ENCODE results near the gene PHYKPL. TPM values are rescaled to one million over a fixed set of nuclear protein-coding genes. Genes with fewer than 3 reads are reported as not detected.

Gene PHYKPL
- total and polyA plus RNA-seq, 2 of the 4 experiments (the other 2 are of a cell fraction), result 10.0 to 24.5 TPM

GRCh38 chr5:178228609-178229008 is 4.0 kb downstream of the PHYKPL start:
- 90% methylated on average over 9 of the region's 11 CpGs; no CpG with 5 or more reads in 1 of the 2 experiments for WGBS, 2 experiments (ENCODE audit: extremely low coverage in 2 of 2, insufficient read length in 1 of 2)
- intact Hi-C loops (cut with micrococcal nuclease), result no loop called here
- CTCF ChIA-PET, result no interaction called here
- Histone ChIP-seq H2BK120ac (ENCODE audit: low read depth, low read length) (no peak overlapping the region), H3K9ac (ENCODE audit: low read depth, low read length) (no peak overlapping the region), H2BK5ac (ENCODE audit: low read depth, low read length, poor library complexity, severe bottlenecking) (no peak overlapping the region), H3K4ac (ENCODE audit: low read depth, low read length) (no peak overlapping the region), H3K56ac (ENCODE audit: extremely low read depth, insufficient read depth, low read length) (no peak overlapping the region), H2AFZ (replicated peaks; ENCODE audit: low read length, poor library complexity) (no peak overlapping the region), H2BK20ac (ENCODE audit: low read depth, low read length) (no peak overlapping the region), H3K4me2 (ENCODE audit: low read depth, low read length) (no peak overlapping the region), H3K9me1 (ENCODE audit: insufficient read depth, low read length) (peaks cover 24% of the 10 kb centered on the region), H4K8ac (ENCODE audit: low read depth in 2 of 2, low read length in 2 of 2) (no peak overlapping the region), H3K79me1 (ENCODE audit: low read depth in 1 of 2, low read length in 2 of 2) (peaks cover 21 to 69% of the 10 kb centered on the region in 2 experiments), H3K18ac (ENCODE audit: low read depth, low read length) (no peak overlapping the region), H2AK9ac (replicated peaks; ENCODE audit: low read depth, low read length, poor library complexity) (peak overlapping the region; percentile 51), H4K91ac (ENCODE audit: insufficient read depth, low read depth, low read length) (no peak overlapping the region), H3K36me3 (ENCODE audit: control insufficient read depth, insufficient read depth, low read length) (peaks cover 43% of the 10 kb centered on the region), H3K27me3 (ENCODE audit: control insufficient read depth, insufficient read depth, low read length) (no peaks in the 10 kb centered on the region), H3K9me3 (ENCODE audit: control insufficient read depth, insufficient read depth, low read length) (0 out of 2 replicates have a peak, but pooled peaks cover 2% of the 10 kb centered on the region), H3K23ac (ENCODE audit: low read depth, low read length) (no peak overlapping the region), H2BK15ac (ENCODE audit: low read depth, low read length) (no peak overlapping the region), H3K4me3 (ENCODE audit: insufficient read depth, low read depth, low read length) (no peak overlapping the region), H2AK5ac (ENCODE audit: low read depth, low read length) (no peak overlapping the region), H3K14ac (replicated peaks; ENCODE audit: low read depth, low read length) (no peak overlapping the region), H3K4me1 (ENCODE audit: control insufficient read depth, insufficient read depth, low read length) (peaks cover 9% of the 10 kb centered on the region), H4K20me1 (ENCODE audit: insufficient read depth, low read length) (peaks cover 6% of the 10 kb centered on the region; the same call in 1 of the 2 replicates), H3K27ac (ENCODE audit: insufficient read depth, low read length) (no peak overlapping the region), H4K5ac (ENCODE audit: low read depth, low read length) (no peak overlapping the region)
- dilution Hi-C loops (cut with HindIII; ENCODE audit: low sequenced_read_pairs, unreplicated experiment), result no loop called here
- ATAC-seq (ENCODE audit: low read depth) (no peak), DNase-seq (no peak)
- POLR2A ChIA-PET (ENCODE audit: unreplicated experiment), result no interaction called here
- BruUV-seq (replicated peaks), result no TSS peak
- TF ChIP-seq CHD1 (IDR thresholded peaks at IDR 0.05; ENCODE audit: low read depth, low read length), result no peak
- no peak for TF ChIP-seq RFX5 (IDR thresholded peaks at IDR 0.05; ENCODE audit: low read depth, low read length)
- TF ChIP-seq RAD21 (IDR thresholded peaks at IDR 0.05; ENCODE audit: low read length), result no peak
- no peak for TF ChIP-seq RCOR1 (IDR thresholded peaks at IDR 0.05; ENCODE audit: insufficient replicate concordance, low read length)
- TF ChIP-seq SMC3 (IDR thresholded peaks at IDR 0.05; ENCODE audit: low read depth, low read length), result no peak
- no peak for TF ChIP-seq BHLHE40 (IDR thresholded peaks at IDR 0.05; ENCODE audit: low read depth, low read length)
- TF ChIP-seq FOS (IDR thresholded peaks at IDR 0.05; ENCODE audit: low read depth, low read length), result no peak
- in situ Hi-C loops (cut with MboI; ENCODE audit: low sequenced_read_pairs), result no loop called here

Measured in IMR-90 (cell line).